ENCODE results near the gene EIF3A. TPM values are rescaled to one million over a fixed set of nuclear protein-coding genes. Genes with fewer than 3 reads are reported as not detected.

The EIF3A gene
- polyA plus RNA-seq, 3 donors, result 18.8 to 49.1 (median 24.2) TPM

GRCh38 chr10:119103241-119103902 lies 22.8 kb upstream of the EIF3A start:
- Histone ChIP-seq H3K4me3 (replicated peaks in 1 of 3; ENCODE audit: low read depth in 2 of 3, low read length in 3 of 3) (no peak overlapping the region), H3K4me1 (ENCODE audit: control insufficient read depth in 1 of 2, insufficient read depth in 2 of 2, low read length in 2 of 2) (peaks cover 50 to 53% of the 10 kb centered on the region in 2 donors), H3K9ac (ENCODE audit: insufficient read depth, low read length, poor library complexity, severe bottlenecking) (no peak overlapping the region), H2AFZ (ENCODE audit: insufficient read depth, low read depth, low read length, poor library complexity, severe bottlenecking) (no peak overlapping the region), H3K9me3 (replicated peaks in 1 of 2; ENCODE audit: control insufficient read depth in 1 of 2, insufficient read depth in 1 of 2, low read length in 2 of 2) (no peaks in the 10 kb centered on the region), H3K27me3 (ENCODE audit: control insufficient read depth in 2 of 2, insufficient read depth in 2 of 2, low read length in 2 of 2) (no peaks in the 10 kb centered on the region), H3K27ac (ENCODE audit: low read depth in 1 of 2, low read length in 2 of 2) (no peak overlapping the region), H3K79me2 (ENCODE audit: insufficient read depth, low read length) (peaks cover 29% of the 10 kb centered on the region), H3K36me3 (replicated peaks in 1 of 2; ENCODE audit: control insufficient read depth in 1 of 2, insufficient read depth in 2 of 2, low read length in 2 of 2) (no peaks in the 10 kb centered on the region), H4K20me1 (ENCODE audit: insufficient read depth, low read length) (no peaks in the 10 kb centered on the region), H3K4me2 (replicated peaks; ENCODE audit: extremely low read depth, low read length, poor library complexity, severe bottlenecking) (no peak overlapping the region)
- H3K27me3 Mint-ChIP-seq (ENCODE audit: low read depth in 3 of 3), result peaks cover 0 to 5% (median 1%) of the 10 kb centered on the region in 3 donors
- H3K4me3 Mint-ChIP-seq, result peak overlapping the region; percentile 67 to 71
- intact Hi-C loops (cut with micrococcal nuclease), result no loop called here
- DNase-seq, result no peak
- H3K4me1 Mint-ChIP-seq, result peaks cover 46% of the 10 kb centered on the region
- peaks cover 3 to 16% of the 10 kb centered on the region in 2 donors for H3K36me3 Mint-ChIP-seq
- H3K9me3 Mint-ChIP-seq, result peaks cover 0 to 3% (median 2%) of the 10 kb centered on the region in 7 donors
- no peak for TF ChIP-seq CTCF (IDR thresholded peaks at IDR 0.05)
- 100% methylated on average over 5 of the region's 12 CpGs for WGBS (ENCODE audit: insufficient coverage)
- peak overlapping the region in 6 of 7 donors; percentile 60 to 93 (median 82) for H3K27ac Mint-ChIP-seq

- 90% methylated on average over 6 of the region's 10 CpGs for WGBS (ENCODE audit: insufficient coverage)
- DNase-seq, result no peak
- Histone ChIP-seq H2AFZ (ENCODE audit: insufficient read depth, low read depth, low read length, poor library complexity, severe bottlenecking) (no peak overlapping the region), H3K27ac (ENCODE audit: low read depth in 1 of 2, low read length in 2 of 2) (no peak overlapping the region), H3K79me2 (ENCODE audit: insufficient read depth, low read length) (peaks cover 21% of the 10 kb centered on the region), H3K27me3 (ENCODE audit: control insufficient read depth in 2 of 2, insufficient read depth in 2 of 2, low read length in 2 of 2) (no peaks in the 10 kb centered on the region), H4K20me1 (ENCODE audit: insufficient read depth, low read length) (no peaks in the 10 kb centered on the region), H3K4me1 (ENCODE audit: control insufficient read depth in 1 of 2, insufficient read depth in 2 of 2, low read length in 2 of 2) (peaks cover 32 to 35% of the 10 kb centered on the region in 2 donors), H3K9ac (ENCODE audit: insufficient read depth, low read length, poor library complexity, severe bottlenecking) (no peak overlapping the region), H3K9me3 (replicated peaks in 1 of 2; ENCODE audit: control insufficient read depth in 1 of 2, insufficient read depth in 1 of 2, low read length in 2 of 2) (no peaks in the 10 kb centered on the region), H3K36me3 (replicated peaks in 1 of 2; ENCODE audit: control insufficient read depth in 1 of 2, insufficient read depth in 2 of 2, low read length in 2 of 2) (no peaks in the 10 kb centered on the region), H3K4me3 (replicated peaks in 1 of 3; ENCODE audit: low read depth in 2 of 3, low read length in 3 of 3) (no peak overlapping the region), H3K4me2 (replicated peaks; ENCODE audit: extremely low read depth, low read length, poor library complexity, severe bottlenecking) (no peak overlapping the region)
- TF ChIP-seq CTCF (IDR thresholded peaks at IDR 0.05), result no peak
- peaks cover 0 to 8% of the 10 kb centered on the region in 2 donors for H3K36me3 Mint-ChIP-seq
- intact Hi-C loops (cut with micrococcal nuclease), result no loop called here
- no peaks in the 10 kb centered on the region for H3K9me3 Mint-ChIP-seq
- H3K27me3 Mint-ChIP-seq (ENCODE audit: low read depth in 3 of 3), result peaks cover 0 to 2% (median 1%) of the 10 kb centered on the region in 3 donors
- H3K27ac Mint-ChIP-seq, result no peak overlapping the region
- H3K4me3 Mint-ChIP-seq, result no peak overlapping the region
- H3K4me1 Mint-ChIP-seq, result peaks cover 30% of the 10 kb centered on the region
Observed at GRCh38 chr10:119101366-119102098, 20.9 kb upstream of the EIF3A start.
